WTC11 (cell line): ENCODE measurements around the gene ABI2. TPM values are rescaled to one million over a fixed set of nuclear protein-coding genes. Genes with fewer than 3 reads are reported as not detected.

ENCODE experiments used
- ATAC-seq: fragments of 200-7000 bp; cut with Tn5 transposase; 2 replicates; pipeline ENCODE4 v1.10.0; 2021; ENCODE audit warnings: mild to moderate bottlenecking, moderate library complexity
- CTCF ChIA-PET: fragments of 300-600 bp; sonication (Branson Sonifier 250); formaldehyde crosslinking; loops from one replicate; lab custom pipeline; 2021; ENCODE audit warnings: antibody characterized with exemption; lab: Charles Lee
- POLR2A ChIA-PET: fragments of 350-600 bp; sonication (Branson Sonifier 250); formaldehyde crosslinking; loops from one replicate; lab custom pipeline; 2021; ENCODE audit warnings: antibody characterized with exemption; lab: Charles Lee
- DNase-seq: peaks from one replicate; pipeline ENCODE4 v3.0.0; 2021; ENCODE audit warnings: low spot score
- H3K27ac Mint-ChIP-seq: 2 replicates; pipeline ENCODE4 v1.8.0; 2021; ENCODE audit warnings: mixed read lengths
- H3K27me3 Mint-ChIP-seq: 2 replicates; pipeline ENCODE4 v1.8.0; 2021; ENCODE audit warnings: low read depth, mild to moderate bottlenecking, moderate library complexity, mixed read lengths
- H3K36me3 Mint-ChIP-seq: 2 replicates; pipeline ENCODE4 v1.8.0; 2021; ENCODE audit warnings: mixed read lengths
- H3K4me1 Mint-ChIP-seq: 2 replicates; pipeline ENCODE4 v1.8.0; 2022; ENCODE audit warnings: mixed read lengths
- H3K4me3 Mint-ChIP-seq: 2 replicates; pipeline ENCODE4 v1.8.0; 2021; ENCODE audit warnings: mild to moderate bottlenecking, moderate library complexity, mixed read lengths
- H3K9me3 Mint-ChIP-seq: 2 replicates; pipeline ENCODE4 v1.8.0; 2021; ENCODE audit warnings: mixed read lengths
- AFF4 ChIP-seq: sonication (generic); formaldehyde crosslinking; IDR thresholded peaks from 2 replicates; pipeline ENCODE4 v1.8.1; 2023; ENCODE audit warnings: mild to moderate bottlenecking, missing genetic modification reagents, borderline replicate concordance
- E2F5 ChIP-seq: sonication (generic); formaldehyde crosslinking; IDR thresholded peaks from 2 replicates; pipeline ENCODE4 v1.8.1; 2022; ENCODE audit warnings: mild to moderate bottlenecking, moderate library complexity, missing genetic modification reagents
- ERG ChIP-seq: fragments of 250-450 bp; sonication (Bioruptor Pico); IDR thresholded peaks from 2 replicates; pipeline ENCODE4 v1.8.0; 2021; ENCODE audit warnings: mild to moderate bottlenecking
- ESRRA ChIP-seq: sonication (generic); formaldehyde crosslinking; IDR thresholded peaks from 2 replicates; pipeline ENCODE4 v1.8.1; 2022; ENCODE audit warnings: mild to moderate bottlenecking, missing genetic modification reagents, borderline replicate concordance
- ETV6 ChIP-seq: sonication (generic); formaldehyde crosslinking; IDR thresholded peaks from 2 replicates; pipeline ENCODE4 v1.8.1; 2022; ENCODE audit warnings: mild to moderate bottlenecking, missing genetic modification reagents
- FOXJ3 ChIP-seq: sonication (generic); formaldehyde crosslinking; IDR thresholded peaks from 2 replicates; pipeline ENCODE4 v1.9.0; 2021; ENCODE audit warnings: missing genetic modification reagents, mild to moderate bottlenecking, borderline replicate concordance
- FOXP4 ChIP-seq: sonication (generic); formaldehyde crosslinking; IDR thresholded peaks from 2 replicates; pipeline ENCODE4 v1.8.0; 2022; ENCODE audit warnings: mild to moderate bottlenecking, missing genetic modification reagents
- GABPB1 ChIP-seq: sonication (generic); formaldehyde crosslinking; IDR thresholded peaks from 2 replicates; pipeline ENCODE4 v1.8.1; 2023; ENCODE audit warnings: mild to moderate bottlenecking, missing genetic modification reagents
- IRF1 ChIP-seq: sonication (generic); formaldehyde crosslinking; IDR thresholded peaks from 2 replicates; pipeline ENCODE4 v1.8.0; 2023; ENCODE audit warnings: missing genetic modification reagents
- KAT7 ChIP-seq: sonication (generic); formaldehyde crosslinking; IDR thresholded peaks from 2 replicates; pipeline ENCODE4 v1.8.1; 2023; ENCODE audit warnings: missing genetic modification reagents, mild to moderate bottlenecking, borderline replicate concordance
- MAX ChIP-seq: sonication (generic); formaldehyde crosslinking; IDR thresholded peaks from 2 replicates; pipeline ENCODE4 v1.8.0; 2022; ENCODE audit warnings: mild to moderate bottlenecking, missing genetic modification reagents
- SMAD4 ChIP-seq: sonication (generic); formaldehyde crosslinking; IDR thresholded peaks from 2 replicates; pipeline ENCODE4 v1.8.0; 2022; ENCODE audit warnings: mild to moderate bottlenecking, missing genetic modification reagents
- TEAD1 ChIP-seq: sonication (generic); formaldehyde crosslinking; IDR thresholded peaks from 2 replicates; pipeline ENCODE4 v1.8.0; 2022; ENCODE audit warnings: mild to moderate bottlenecking, missing genetic modification reagents
- USF2 ChIP-seq: sonication (generic); formaldehyde crosslinking; IDR thresholded peaks from 2 replicates; pipeline ENCODE4 v1.8.1; 2023; ENCODE audit warnings: mild to moderate bottlenecking, missing genetic modification reagents, moderate library complexity
- ZBTB21 ChIP-seq: sonication (generic); formaldehyde crosslinking; IDR thresholded peaks from 2 replicates; pipeline ENCODE4 v1.8.1; 2023; ENCODE audit warnings: mild to moderate bottlenecking, missing genetic modification reagents, borderline replicate concordance
- ZNF219 ChIP-seq: sonication (generic); formaldehyde crosslinking; IDR thresholded peaks from 2 replicates; pipeline ENCODE4 v1.8.0; 2023; ENCODE audit warnings: missing genetic modification reagents, mild to moderate bottlenecking, borderline replicate concordance
- ZNF232 ChIP-seq: sonication (generic); formaldehyde crosslinking; IDR thresholded peaks from 2 replicates; pipeline ENCODE4 v1.8.0; 2022; ENCODE audit warnings: mild to moderate bottlenecking, missing genetic modification reagents
- ZNF281 ChIP-seq: sonication (generic); formaldehyde crosslinking; IDR thresholded peaks from 2 replicates; pipeline ENCODE4 v1.8.0; 2023; ENCODE audit warnings: mild to moderate bottlenecking, missing genetic modification reagents
- ZNF512 ChIP-seq: sonication (generic); formaldehyde crosslinking; IDR thresholded peaks from 2 replicates; pipeline ENCODE4 v1.8.1; 2022; ENCODE audit warnings: missing genetic modification reagents, borderline replicate concordance
- ZSCAN18 ChIP-seq: fragments of 250-450 bp; sonication (Bioruptor Pico); IDR thresholded peaks from 2 replicates; pipeline ENCODE4 v2.1.2; 2022; ENCODE audit warnings: mild to moderate bottlenecking, moderate library complexity
- total RNA-seq: library from RNA; stranded (reverse); gene quantifications from 3 replicates; pipeline ENCODE4 v1.2.3, GENCODE V29; 2021

Gene ABI2
- total RNA-seq, 1 experiment from 2014 or later: 121 TPM

- TF ChIP-seq E2F5 (CRISPR knock-in tag) (no peak), MAX (CRISPR knock-in tag) (no peak), FOXJ3 (CRISPR knock-in tag) (no peak), IRF1 (CRISPR knock-in tag) (no peak), ZNF512 (no peak), ZSCAN18 (CRISPR knock-in tag) (no peak), GABPB1 (no peak)
These were observed 85.6 kb downstream of the ABI2 start (continued) for GRCh38 chr2:203413796-203414195.

- H3K27ac Mint-ChIP-seq: no peak overlapping the region
- peaks cover 56% of the 10 kb centered on the region for H3K36me3 Mint-ChIP-seq
- ChIA-PET CTCF (no interaction called here), POLR2A (no interaction called here)
- no peak for ATAC-seq
- no peak overlapping the region for H3K4me3 Mint-ChIP-seq
- H3K27me3 Mint-ChIP-seq: no peaks in the 10 kb centered on the region
- H3K9me3 Mint-ChIP-seq: no peaks in the 10 kb centered on the region
- DNase-seq: no peak
- H3K4me1 Mint-ChIP-seq: no peaks in the 10 kb centered on the region
- TF ChIP-seq ZNF281 (CRISPR knock-in tag) (no peak), ERG (no peak), ZNF219 (CRISPR knock-in tag) (no peak), KAT7 (CRISPR knock-in tag) (no peak), USF2 (CRISPR knock-in tag) (no peak), ZNF232 (CRISPR knock-in tag) (no peak), FOXP4 (CRISPR knock-in tag) (no peak), AFF4 (CRISPR knock-in tag) (no peak), ESRRA (CRISPR knock-in tag) (no peak), TEAD1 (CRISPR knock-in tag) (no peak), ETV6 (CRISPR knock-in tag) (no peak), SMAD4 (CRISPR knock-in tag) (no peak), ZBTB21 (CRISPR knock-in tag) (no peak)
These were observed 90.1 kb downstream of the ABI2 start for GRCh38 chr2:203418271-203418670.
